Hematopoietic multipotent progenitor cell treated with erythropoietin and hydrocortisone succinate and interleukin-3 and kit ligand, for 6 days (in vitro differentiated cells): Measurements from ENCODE around the gene WSB1.

Source experiments
- DNase-seq: peaks from one replicate; pipeline ENCODE4 v3.0.0-alpha.2; 2015

WSB1 gene

DNA sequence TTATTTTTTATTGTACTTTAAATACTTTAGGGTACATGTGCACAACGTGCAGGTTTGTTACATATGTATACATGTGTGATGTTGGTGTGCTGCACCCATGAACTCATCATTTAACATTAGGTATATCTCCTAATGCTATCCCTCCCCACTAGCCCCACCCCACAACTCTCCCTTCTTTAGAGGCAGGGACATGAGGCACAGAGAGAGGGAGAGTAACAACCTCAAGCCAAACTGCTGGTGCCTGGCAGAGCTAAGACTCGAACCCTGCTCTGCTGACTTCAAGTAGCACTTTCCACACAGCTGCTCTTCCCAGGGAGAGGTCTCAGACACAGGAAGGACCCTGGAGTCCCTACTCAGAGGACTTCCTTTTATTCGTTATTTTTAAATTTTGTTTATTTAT is 69.4 kb downstream of the WSB1 start:
- DNase-seq: peak; percentile 69
